ENCODE results near the gene TTLL8. TPM values are rescaled to one million over a fixed set of nuclear protein-coding genes. Genes with fewer than 3 reads are reported as not detected.
"Not testable (repeated sequence)": the region's sequence is repeated elsewhere in the genome, so short reads cannot be mapped to it uniquely, and the experiment has no call there.

Gene TTLL8
- total RNA-seq, 1 experiment from 2014 or later: not detected

GRCh38 chr22:50088096-50088495, 30.0 kb upstream of the TTLL8 start:
- Histone ChIP-seq H3K27ac (no peak overlapping the region), H3K9me3 (replicated peaks) (peaks cover 10% of the 10 kb centered on the region), H3K4me1 (replicated peaks) (no peaks in the 10 kb centered on the region), H3K4me3 (no peak overlapping the region), H3K27me3 (replicated peaks) (no peaks in the 10 kb centered on the region; the same call in 1 of the 2 replicates), H3K36me3 (no peaks in the 10 kb centered on the region)
- no peak for DNase-seq (ENCODE audit: low read depth in 1 of 2, low spot score in 2 of 2)

GRCh38 chr22:50087646-50088045, 29.5 kb upstream of the TTLL8 start:
- Histone ChIP-seq H3K9me3 (replicated peaks) (peaks cover 10% of the 10 kb centered on the region), H3K36me3 (no peaks in the 10 kb centered on the region), H3K27ac (no peak overlapping the region), H3K27me3 (replicated peaks) (no peaks in the 10 kb centered on the region; the same call in 1 of the 2 replicates), H3K4me1 (replicated peaks) (no peaks in the 10 kb centered on the region), H3K4me3 (no peak overlapping the region)
- DNase-seq (ENCODE audit: low read depth in 1 of 2, low spot score in 2 of 2): no peak

GRCh38 chr22:50086975-50087374, 28.9 kb upstream of the TTLL8 start:
- not testable (repeated sequence) for H3K4me3 ChIP-seq; H3K27ac ChIP-seq; H3K27me3 ChIP-seq (replicated peaks); H3K4me1 ChIP-seq (replicated peaks); H3K9me3 ChIP-seq (replicated peaks); DNase-seq (ENCODE audit: low read depth in 1 of 2, low spot score in 2 of 2); H3K36me3 ChIP-seq

GRCh38 chr22:50086526-50086925, 28.4 kb upstream of the TTLL8 start:
- Histone ChIP-seq H3K27ac (no peak overlapping the region), H3K9me3 (replicated peaks) (peaks cover 10% of the 10 kb centered on the region), H3K4me1 (replicated peaks) (no peaks in the 10 kb centered on the region), H3K36me3 (no peaks in the 10 kb centered on the region), H3K27me3 (replicated peaks) (no peaks in the 10 kb centered on the region; the same call in 1 of the 2 replicates), H3K4me3 (no peak overlapping the region)
- DNase-seq (ENCODE audit: low read depth in 1 of 2, low spot score in 2 of 2): no peak

- Histone ChIP-seq H3K4me3 (no peak within 1 kb of the TSS), H3K27me3 (replicated peaks) (no peaks in the 10 kb centered on the region; the same call in none of the 2 replicates)
- peak in 1 of 2 experiments; percentile 12 for DNase-seq (ENCODE audit: low read depth in 1 of 2, low spot score in 2 of 2)
Measured at GRCh38 chr22:50085211-50085972, 27.3 kb upstream of the TTLL8 start, which contains the start of gene MLC1. Gene MLC1, minus strand, starts transcription at chr22:50085426. Its CDS starts 524 bp downstream, at chr22:50084902.

GRCh38 chr22:50084614-50085021, 26.5 kb upstream of the TTLL8 start:
- peaks cover 10% of the 10 kb centered on the region for H3K9me3 ChIP-seq (replicated peaks)
- H3K27ac ChIP-seq: no peak overlapping the region
- no peaks in the 10 kb centered on the region; the same call in none of the 2 replicates for H3K27me3 ChIP-seq (replicated peaks)
- no peak overlapping the region for H3K4me3 ChIP-seq
- DNase-seq (ENCODE audit: low read depth in 1 of 2, low spot score in 2 of 2): no peak
- H3K4me1 ChIP-seq (replicated peaks): no peaks in the 10 kb centered on the region
- H3K36me3 ChIP-seq: no peaks in the 10 kb centered on the region

More at GRCh38 chr22:50085211-50085972, 27.3 kb upstream of the TTLL8 start, which contains the start of gene MLC1:
- Histone ChIP-seq H3K27ac (no peak within 1 kb of the TSS), H3K9me3 (replicated peaks) (peaks cover 10% of the 10 kb centered on the region), H3K36me3 (no peaks in the 10 kb centered on the region), H3K4me1 (replicated peaks) (no peaks in the 10 kb centered on the region)

- no peak overlapping the region for H3K27ac ChIP-seq
- H3K36me3 ChIP-seq: no peaks in the 10 kb centered on the region
- H3K9me3 ChIP-seq (replicated peaks): peaks cover 10% of the 10 kb centered on the region
- DNase-seq (ENCODE audit: low read depth in 1 of 2, low spot score in 2 of 2): no peak
- no peaks in the 10 kb centered on the region; the same call in 1 of the 2 replicates for H3K4me1 ChIP-seq (replicated peaks)
- H3K4me3 ChIP-seq: no peak overlapping the region
- H3K27me3 ChIP-seq (replicated peaks): no peaks in the 10 kb centered on the region; the same call in none of the 2 replicates
Measured at GRCh38 chr22:50084080-50084477, 26.0 kb upstream of the TTLL8 start.

- Histone ChIP-seq H3K4me3 (no peak overlapping the region), H3K4me1 (replicated peaks) (no peaks in the 10 kb centered on the region; the same call in 1 of the 2 replicates), H3K9me3 (replicated peaks) (peaks cover 10% of the 10 kb centered on the region), H3K27ac (no peak overlapping the region), H3K36me3 (no peaks in the 10 kb centered on the region), H3K27me3 (replicated peaks) (no peaks in the 10 kb centered on the region; the same call in 1 of the 2 replicates)
- DNase-seq (ENCODE audit: low read depth in 1 of 2, low spot score in 2 of 2): no peak
Measured at GRCh38 chr22:50083462-50084079, 25.5 kb upstream of the TTLL8 start.

GRCh38 chr22:50082961-50083461, 24.9 kb upstream of the TTLL8 start:
- no peaks in the 10 kb centered on the region; the same call in 1 of the 2 replicates for H3K4me1 ChIP-seq (replicated peaks)
- no peaks in the 10 kb centered on the region for H3K36me3 ChIP-seq
- H3K27ac ChIP-seq: no peak overlapping the region
- no peak overlapping the region for H3K4me3 ChIP-seq
- no peak for DNase-seq (ENCODE audit: low read depth in 1 of 2, low spot score in 2 of 2)
- no peaks in the 10 kb centered on the region; the same call in 1 of the 2 replicates for H3K27me3 ChIP-seq (replicated peaks)
- peaks cover 9% of the 10 kb centered on the region for H3K9me3 ChIP-seq (replicated peaks)

- peaks cover 2% of the 10 kb centered on the region for H3K9me3 ChIP-seq (replicated peaks)
- H3K27me3 ChIP-seq (replicated peaks): no peaks in the 10 kb centered on the region; the same call in 1 of the 2 replicates
- DNase-seq (ENCODE audit: low read depth in 1 of 2, low spot score in 2 of 2): no peak
- H3K27ac ChIP-seq: no peak overlapping the region
- no peak overlapping the region for H3K4me3 ChIP-seq
- H3K36me3 ChIP-seq: no peaks in the 10 kb centered on the region
- no peaks in the 10 kb centered on the region; the same call in 1 of the 2 replicates for H3K4me1 ChIP-seq (replicated peaks)
Measured at GRCh38 chr22:50082197-50082715, 24.2 kb upstream of the TTLL8 start.

GRCh38 chr22:50081426-50082196, 23.5 kb upstream of the TTLL8 start:
- Histone ChIP-seq H3K27me3 (replicated peaks) (no peaks in the 10 kb centered on the region; the same call in 1 of the 2 replicates), H3K4me3 (no peak overlapping the region), H3K36me3 (no peaks in the 10 kb centered on the region), H3K4me1 (replicated peaks) (no peaks in the 10 kb centered on the region; the same call in 1 of the 2 replicates), H3K27ac (no peak overlapping the region), H3K9me3 (replicated peaks) (no peaks in the 10 kb centered on the region; the same call in 1 of the 2 replicates)
- DNase-seq (ENCODE audit: low read depth in 1 of 2, low spot score in 2 of 2): no peak

GRCh38 chr22:50080077-50080465, 22.0 kb upstream of the TTLL8 start:
- no peaks in the 10 kb centered on the region for H3K36me3 ChIP-seq
- DNase-seq (ENCODE audit: low read depth in 1 of 2, low spot score in 2 of 2): no peak
- no peaks in the 10 kb centered on the region; the same call in 1 of the 2 replicates for H3K27me3 ChIP-seq (replicated peaks)
- H3K4me3 ChIP-seq: no peak overlapping the region
- no peak overlapping the region for H3K27ac ChIP-seq
- no peaks in the 10 kb centered on the region for H3K9me3 ChIP-seq (replicated peaks)
- no peaks in the 10 kb centered on the region; the same call in 1 of the 2 replicates for H3K4me1 ChIP-seq (replicated peaks)

GRCh38 chr22:50078761-50079160, 20.7 kb upstream of the TTLL8 start:
- Histone ChIP-seq H3K27ac (no peak overlapping the region), H3K4me1 (replicated peaks) (no peaks in the 10 kb centered on the region; the same call in 1 of the 2 replicates), H3K9me3 (replicated peaks) (no peaks in the 10 kb centered on the region), H3K36me3 (no peaks in the 10 kb centered on the region), H3K27me3 (replicated peaks) (no peaks in the 10 kb centered on the region; the same call in 1 of the 2 replicates), H3K4me3 (no peak overlapping the region)
- DNase-seq (ENCODE audit: low read depth in 1 of 2, low spot score in 2 of 2): no peak
